ENCODE results near the gene CHST11.
A peak's percentile ranks its signal among the peaks of the same experiment; 100 is the strongest.

Gene CHST11

GRCh38 chr12:104456417-104456949, at the start of gene CHST11:
Gene CHST11 (plus strand): TSS chr12:104456948.
- H3K9me3 Mint-ChIP-seq = no peaks in the 10 kb centered on the region
- H3K36me3 Mint-ChIP-seq = peaks cover 19% of the 10 kb centered on the region
- peaks cover 39% of the 10 kb centered on the region for H3K4me1 Mint-ChIP-seq
- DNase-seq = peak; percentile 82
- H3K27ac Mint-ChIP-seq = peak within 1 kb of the TSS; percentile 96
- CTCF ChIA-PET = interaction anchor here (1.2 to 3.5 kb wide), 7 partner anchors 11 to 148 kb away, joined by 3 to 15 read pairs (median 4); no protein-coding TSS in a partner anchor
- H3K4me3 Mint-ChIP-seq = peak within 1 kb of the TSS; percentile 99
- peaks cover 42% of the 10 kb centered on the region for H3K27me3 Mint-ChIP-seq

GRCh38 chr12:104407438-104407837, 49.3 kb upstream of the CHST11 start:
- H3K9me3 Mint-ChIP-seq = no peaks in the 10 kb centered on the region
- H3K36me3 Mint-ChIP-seq = no peaks in the 10 kb centered on the region
- H3K4me1 Mint-ChIP-seq = no peaks in the 10 kb centered on the region
- CTCF ChIA-PET = no interaction called here
- no peak for DNase-seq
- no peak overlapping the region for H3K4me3 Mint-ChIP-seq
- no peak overlapping the region for H3K27ac Mint-ChIP-seq
- H3K27me3 Mint-ChIP-seq = peaks cover 3% of the 10 kb centered on the region

- DNase-seq = no peak
- CTCF ChIA-PET = no interaction called here
- H3K36me3 Mint-ChIP-seq = no peaks in the 10 kb centered on the region
- no peak overlapping the region for H3K27ac Mint-ChIP-seq
- H3K27me3 Mint-ChIP-seq = peaks cover 3% of the 10 kb centered on the region
- H3K9me3 Mint-ChIP-seq = no peaks in the 10 kb centered on the region
- H3K4me1 Mint-ChIP-seq = no peaks in the 10 kb centered on the region
- no peak overlapping the region for H3K4me3 Mint-ChIP-seq
These were observed 48.8 kb upstream of the CHST11 start for GRCh38 chr12:104407922-104408321.

GRCh38 chr12:104410326-104410725, 46.4 kb upstream of the CHST11 start:
- CTCF ChIA-PET = no interaction called here
- no peaks in the 10 kb centered on the region for H3K4me1 Mint-ChIP-seq
- H3K27me3 Mint-ChIP-seq = peaks cover 3% of the 10 kb centered on the region
- H3K36me3 Mint-ChIP-seq = no peaks in the 10 kb centered on the region
- no peaks in the 10 kb centered on the region for H3K9me3 Mint-ChIP-seq
- DNase-seq = no peak
- H3K27ac Mint-ChIP-seq = no peak overlapping the region
- no peak overlapping the region for H3K4me3 Mint-ChIP-seq

GRCh38 chr12:104410786-104411185, 46.0 kb upstream of the CHST11 start:
- Mint-ChIP-seq H3K27ac (no peak overlapping the region), H3K4me3 (no peak overlapping the region), H3K9me3 (no peaks in the 10 kb centered on the region), H3K4me1 (no peaks in the 10 kb centered on the region), H3K36me3 (no peaks in the 10 kb centered on the region), H3K27me3 (peaks cover 3% of the 10 kb centered on the region)
- CTCF ChIA-PET = no interaction called here
- DNase-seq = no peak

GRCh38 chr12:104411826-104412641, 44.7 kb upstream of the CHST11 start:
- CTCF ChIA-PET = no interaction called here
- H3K4me3 Mint-ChIP-seq = no peak overlapping the region

GRCh38 chr12:104412681-104413080, 44.1 kb upstream of the CHST11 start:
- DNase-seq = no peak
- H3K4me3 Mint-ChIP-seq = no peak overlapping the region
- no peaks in the 10 kb centered on the region for H3K4me1 Mint-ChIP-seq
- no peaks in the 10 kb centered on the region for H3K36me3 Mint-ChIP-seq
- H3K27ac Mint-ChIP-seq = no peak overlapping the region
- peaks cover 3% of the 10 kb centered on the region for H3K27me3 Mint-ChIP-seq
- H3K9me3 Mint-ChIP-seq = no peaks in the 10 kb centered on the region
- CTCF ChIA-PET = no interaction called here

More at GRCh38 chr12:104411826-104412641, 44.7 kb upstream of the CHST11 start:
- Mint-ChIP-seq H3K27me3 (peaks cover 3% of the 10 kb centered on the region), H3K9me3 (no peaks in the 10 kb centered on the region), H3K36me3 (no peaks in the 10 kb centered on the region), H3K27ac (no peak overlapping the region), H3K4me1 (no peaks in the 10 kb centered on the region)
- DNase-seq = no peak

- CTCF ChIA-PET = no interaction called here
These were observed 43.4 kb upstream of the CHST11 start for GRCh38 chr12:104413330-104413729.

GRCh38 chr12:104414581-104415341, 42.0 kb upstream of the CHST11 start:
- Mint-ChIP-seq H3K4me3 (no peak overlapping the region), H3K27ac (no peak overlapping the region), H3K36me3 (no peaks in the 10 kb centered on the region), H3K27me3 (no peaks in the 10 kb centered on the region), H3K9me3 (no peaks in the 10 kb centered on the region), H3K4me1 (no peaks in the 10 kb centered on the region)
- no peak for DNase-seq
- CTCF ChIA-PET = no interaction called here

More at GRCh38 chr12:104413330-104413729, 43.4 kb upstream of the CHST11 start:
- no peak overlapping the region for H3K4me3 Mint-ChIP-seq
- H3K27me3 Mint-ChIP-seq = peaks cover 3% of the 10 kb centered on the region
- H3K4me1 Mint-ChIP-seq = no peaks in the 10 kb centered on the region
- no peaks in the 10 kb centered on the region for H3K36me3 Mint-ChIP-seq
- no peak overlapping the region for H3K27ac Mint-ChIP-seq
- H3K9me3 Mint-ChIP-seq = no peaks in the 10 kb centered on the region
- DNase-seq = no peak

GRCh38 chr12:104415342-104415980, 41.3 kb upstream of the CHST11 start:
- CTCF ChIA-PET = no interaction called here
- DNase-seq = no peak
- Mint-ChIP-seq H3K27me3 (no peaks in the 10 kb centered on the region), H3K4me1 (no peaks in the 10 kb centered on the region), H3K9me3 (no peaks in the 10 kb centered on the region), H3K27ac (no peak overlapping the region), H3K36me3 (no peaks in the 10 kb centered on the region), H3K4me3 (no peak overlapping the region)

- CTCF ChIA-PET = no interaction called here
- Mint-ChIP-seq H3K36me3 (no peaks in the 10 kb centered on the region), H3K27ac (no peak overlapping the region), H3K9me3 (no peaks in the 10 kb centered on the region), H3K27me3 (no peaks in the 10 kb centered on the region), H3K4me3 (no peak overlapping the region), H3K4me1 (peaks cover 4% of the 10 kb centered on the region)
- no peak for DNase-seq
These were observed 40.6 kb upstream of the CHST11 start for GRCh38 chr12:104416136-104416535.

- Mint-ChIP-seq H3K9me3 (no peaks in the 10 kb centered on the region), H3K27me3 (no peaks in the 10 kb centered on the region), H3K4me3 (no peak overlapping the region), H3K27ac (no peak overlapping the region), H3K36me3 (no peaks in the 10 kb centered on the region), H3K4me1 (peaks cover 7% of the 10 kb centered on the region)
- CTCF ChIA-PET = no interaction called here
- DNase-seq = no peak
These were observed 40.2 kb upstream of the CHST11 start for GRCh38 chr12:104416585-104416984.

GRCh38 chr12:104419717-104420116, 37.0 kb upstream of the CHST11 start:
- CTCF ChIA-PET = no interaction called here
- H3K36me3 Mint-ChIP-seq = no peaks in the 10 kb centered on the region
- DNase-seq = no peak
- H3K27me3 Mint-ChIP-seq = no peaks in the 10 kb centered on the region
- H3K27ac Mint-ChIP-seq = no peak overlapping the region
- peaks cover 2% of the 10 kb centered on the region for H3K9me3 Mint-ChIP-seq
- no peak overlapping the region for H3K4me3 Mint-ChIP-seq
- peaks cover 7% of the 10 kb centered on the region for H3K4me1 Mint-ChIP-seq

- peaks cover 2% of the 10 kb centered on the region for H3K9me3 Mint-ChIP-seq
- no peak overlapping the region for H3K27ac Mint-ChIP-seq
- no peak for DNase-seq
- CTCF ChIA-PET = interaction anchor here (0.7 to 1.6 kb wide), 2 partner anchors 39 to 362 kb away, joined by 3 to 4 read pairs; no protein-coding TSS in a partner anchor
- H3K36me3 Mint-ChIP-seq = no peaks in the 10 kb centered on the region
- no peak overlapping the region for H3K4me3 Mint-ChIP-seq
- H3K27me3 Mint-ChIP-seq = no peaks in the 10 kb centered on the region
- peaks cover 7% of the 10 kb centered on the region for H3K4me1 Mint-ChIP-seq
These were observed 35.9 kb upstream of the CHST11 start for GRCh38 chr12:104420868-104421267.

Data from activated naive CD4-positive, alpha-beta T cell treated with anti-CD3 and anti-CD28 coated beads, Interleukin-2, amount 10 ng/mL, durations not matched to agents 7 days and 5 days (primary cell).